Esophagus squamous epithelium (tissue), 4 donors: ENCODE measurements around the gene CUBN.

Experiments
- POLR2A ChIP-seq, 4 donors: fragments of 450-650 bp; IDR thresholded peaks; one replicate each; pipeline ENCODE4 v1.6.1; 2017; ENCODE audit warnings: antibody characterized with exemption in 4 of 4, mild to moderate bottlenecking in 4 of 4, moderate library complexity in 3 of 4
- TF ChIP-seq, protein P1 (sequence below), 6 experiments: fragments of 450-650 bp in 4 of 6; fragments of 200-600 bp in 2 of 6; sonication (generic) in 2 of 6; IDR thresholded peaks; one replicate each; pipeline ENCODE4 v1.5.1; 2016 to 2019; ENCODE audit warnings: antibody characterized with exemption in 6 of 6, mild to moderate bottlenecking in 4 of 6, moderate library complexity in 4 of 6

DNA sequence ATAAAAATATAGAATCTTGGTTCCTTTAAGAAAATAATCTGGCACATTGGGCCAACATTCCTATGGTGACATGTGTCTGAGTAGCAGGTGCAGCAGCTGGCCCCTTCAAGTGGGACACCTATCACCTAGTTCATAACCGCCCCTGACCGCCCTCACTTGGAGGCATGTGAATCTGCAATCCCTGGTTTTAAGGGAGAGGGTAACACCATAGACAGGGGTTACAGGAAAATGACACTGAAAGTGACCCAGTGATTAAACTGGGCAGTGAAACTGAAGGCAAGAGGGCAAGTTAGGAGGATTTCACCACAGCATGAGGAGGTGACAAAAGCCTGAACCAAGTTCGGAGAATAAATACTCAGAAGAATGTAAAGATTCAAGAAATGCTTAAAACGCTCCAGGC is 313.4 kb downstream of the CUBN start:
- TF ChIP-seq, protein P1, sequence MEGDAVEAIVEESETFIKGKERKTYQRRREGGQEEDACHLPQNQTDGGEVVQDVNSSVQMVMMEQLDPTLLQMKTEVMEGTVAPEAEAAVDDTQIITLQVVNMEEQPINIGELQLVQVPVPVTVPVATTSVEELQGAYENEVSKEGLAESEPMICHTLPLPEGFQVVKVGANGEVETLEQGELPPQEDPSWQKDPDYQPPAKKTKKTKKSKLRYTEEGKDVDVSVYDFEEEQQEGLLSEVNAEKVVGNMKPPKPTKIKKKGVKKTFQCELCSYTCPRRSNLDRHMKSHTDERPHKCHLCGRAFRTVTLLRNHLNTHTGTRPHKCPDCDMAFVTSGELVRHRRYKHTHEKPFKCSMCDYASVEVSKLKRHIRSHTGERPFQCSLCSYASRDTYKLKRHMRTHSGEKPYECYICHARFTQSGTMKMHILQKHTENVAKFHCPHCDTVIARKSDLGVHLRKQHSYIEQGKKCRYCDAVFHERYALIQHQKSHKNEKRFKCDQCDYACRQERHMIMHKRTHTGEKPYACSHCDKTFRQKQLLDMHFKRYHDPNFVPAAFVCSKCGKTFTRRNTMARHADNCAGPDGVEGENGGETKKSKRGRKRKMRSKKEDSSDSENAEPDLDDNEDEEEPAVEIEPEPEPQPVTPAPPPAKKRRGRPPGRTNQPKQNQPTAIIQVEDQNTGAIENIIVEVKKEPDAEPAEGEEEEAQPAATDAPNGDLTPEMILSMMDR (IDR thresholded peaks at IDR 0.05) = no peak
- no peak for TF ChIP-seq POLR2A (IDR thresholded peaks at IDR 0.05)
